HS-27A (cell line): ENCODE results near the gene RIPOR1.

Experiments used
- DNase-seq: peaks from one replicate; pipeline ENCODE4 v3.0.0-alpha.2; 2012; ENCODE audit warnings: low read depth, missing footprints

RIPOR1 gene

DNA sequence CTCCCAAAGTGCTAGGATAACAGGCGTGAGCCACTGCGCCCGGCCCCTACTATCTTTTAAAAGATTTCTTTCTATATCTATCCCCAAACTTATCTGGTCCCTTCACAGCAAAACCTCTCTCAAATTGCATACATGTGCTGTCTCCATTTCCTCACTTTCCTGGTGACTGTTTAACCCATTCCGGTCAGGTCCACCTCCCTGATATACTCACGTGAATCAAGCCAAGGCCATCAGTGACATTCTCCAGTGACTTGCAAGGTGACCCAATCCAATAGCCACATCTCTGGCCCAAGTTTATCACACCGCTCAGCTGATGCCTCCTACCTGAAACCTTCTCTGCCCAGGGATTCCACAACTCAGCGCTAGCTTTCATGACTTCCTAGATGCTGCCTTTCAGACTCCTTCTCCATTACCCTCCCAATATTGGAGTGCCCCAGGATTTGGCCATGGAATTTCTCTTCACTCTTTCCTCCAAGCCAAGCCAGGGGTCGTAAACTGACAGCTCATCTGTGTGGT, 32.3 kb downstream of the RIPOR1 start:
- DNase-seq: no peak

DNA sequence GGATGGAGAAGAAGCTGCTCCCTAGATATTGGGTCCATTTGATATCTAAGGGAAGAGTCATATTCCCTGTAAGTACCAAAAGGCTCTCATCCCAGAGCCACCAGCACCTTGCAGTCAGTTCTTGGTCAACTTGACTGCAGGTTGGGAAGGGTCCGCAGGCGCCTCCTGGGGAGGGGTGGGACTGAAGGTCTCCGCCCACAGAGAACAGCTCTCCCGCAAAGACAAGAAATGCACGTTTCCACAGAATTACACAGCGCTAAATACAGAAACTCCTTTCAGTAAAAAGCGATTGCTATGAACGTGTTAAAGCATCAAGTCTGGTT, 32.8 kb downstream of the RIPOR1 start:
- no peak for DNase-seq

DNA sequence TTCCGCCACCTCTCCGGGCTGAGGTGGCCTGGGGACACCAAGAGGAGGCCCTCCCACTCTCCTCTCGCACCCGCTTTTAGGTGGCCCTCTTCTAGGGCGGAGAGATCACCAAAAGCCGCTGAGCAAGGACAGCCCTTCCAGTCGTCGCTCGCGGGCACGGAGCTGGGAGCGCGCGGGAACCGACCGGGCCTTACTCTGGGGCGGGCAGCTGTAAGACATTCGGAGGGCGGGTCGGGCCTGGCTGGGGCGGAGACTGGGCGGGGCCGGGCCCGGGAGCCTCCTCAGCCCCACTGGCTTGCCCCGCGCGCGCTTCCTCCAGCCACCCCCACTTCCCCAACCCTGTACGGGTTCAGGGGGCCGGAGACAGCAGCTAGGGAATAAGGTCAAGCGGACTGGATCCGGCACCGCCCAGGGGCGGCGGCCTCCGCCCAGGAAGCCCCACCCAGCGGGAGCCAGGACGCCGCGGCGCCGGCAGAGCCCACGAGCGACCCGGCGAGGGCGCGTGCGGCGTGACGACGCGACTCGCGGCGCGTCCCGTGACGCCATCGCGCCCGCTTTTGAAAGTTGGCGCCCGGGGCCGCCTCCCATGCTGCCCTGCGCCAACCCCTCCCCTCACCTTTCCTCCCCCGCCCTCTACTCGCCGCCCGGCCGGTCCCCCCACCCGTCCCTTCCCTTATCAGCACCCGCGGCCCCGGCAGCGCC, 33.3 kb downstream of the RIPOR1 start:
- DNase-seq: peak; percentile 93

DNA sequence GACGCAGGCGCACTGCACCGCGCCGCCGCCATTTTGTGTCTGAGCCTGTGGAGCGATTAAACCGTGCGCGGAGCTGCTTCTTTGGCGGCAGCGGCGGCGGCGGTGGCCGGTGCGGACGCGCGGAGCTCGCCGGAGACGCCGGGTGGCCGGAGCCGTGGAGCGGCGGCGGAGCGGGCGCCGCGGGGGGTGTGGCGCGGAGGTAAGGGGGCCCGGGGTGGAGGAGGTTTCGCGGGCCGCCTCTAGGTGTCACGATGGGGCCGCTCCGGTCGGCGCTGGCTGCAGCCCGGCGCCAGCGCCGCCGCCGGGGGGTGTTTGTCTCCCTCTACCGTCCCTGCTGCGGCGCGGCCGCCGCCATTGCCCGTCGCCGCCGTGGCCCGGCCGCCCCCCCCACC, 33.9 kb downstream of the RIPOR1 start, which contains the start of gene CTCF:
TSS of gene CTCF (plus strand) at position 1 of the 392 bp plus-strand sequence. CDS start 48,307 bp downstream, outside the sequence.
- DNase-seq: no peak

DNA sequence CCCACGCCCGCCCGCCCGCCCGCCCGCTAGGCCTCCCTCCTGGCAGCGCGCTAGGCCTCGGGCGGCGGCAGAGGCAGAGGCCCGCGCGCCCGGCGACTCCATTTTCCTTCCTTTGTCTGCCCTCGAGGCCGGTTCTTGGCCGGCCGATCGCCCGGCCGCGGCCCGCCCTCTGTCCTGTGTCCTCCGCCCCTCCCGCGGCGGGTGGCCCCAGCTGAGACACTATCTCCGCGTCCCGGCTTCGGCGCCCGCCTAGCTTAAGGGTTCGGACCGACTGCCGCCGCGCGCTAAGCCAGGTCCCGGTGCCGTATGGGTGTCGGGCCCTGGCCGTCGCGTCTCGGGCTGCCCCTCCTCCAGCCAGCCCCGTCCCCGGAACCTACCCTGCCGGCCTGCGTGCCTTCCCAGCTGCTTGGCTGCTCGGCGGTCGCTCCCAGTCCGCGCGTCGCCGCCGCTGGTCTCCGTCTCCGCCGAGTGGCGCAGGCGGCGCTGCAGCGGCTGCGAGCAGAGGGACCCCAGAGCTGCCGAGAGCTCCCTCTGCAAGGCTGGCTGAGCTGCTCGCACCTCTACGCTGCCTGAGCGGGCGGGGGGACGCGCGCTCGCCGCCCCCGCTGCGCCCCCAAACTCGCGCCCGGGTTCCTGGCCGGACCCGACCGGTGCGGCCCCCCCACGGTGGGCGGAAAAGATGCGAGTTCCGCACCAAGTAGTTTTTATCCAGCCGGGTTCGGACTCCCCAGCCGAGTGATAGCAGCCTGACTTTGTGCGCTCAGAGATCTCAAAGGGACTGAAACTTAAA, 34.5 kb downstream of the RIPOR1 start:
- no peak for DNase-seq

DNA sequence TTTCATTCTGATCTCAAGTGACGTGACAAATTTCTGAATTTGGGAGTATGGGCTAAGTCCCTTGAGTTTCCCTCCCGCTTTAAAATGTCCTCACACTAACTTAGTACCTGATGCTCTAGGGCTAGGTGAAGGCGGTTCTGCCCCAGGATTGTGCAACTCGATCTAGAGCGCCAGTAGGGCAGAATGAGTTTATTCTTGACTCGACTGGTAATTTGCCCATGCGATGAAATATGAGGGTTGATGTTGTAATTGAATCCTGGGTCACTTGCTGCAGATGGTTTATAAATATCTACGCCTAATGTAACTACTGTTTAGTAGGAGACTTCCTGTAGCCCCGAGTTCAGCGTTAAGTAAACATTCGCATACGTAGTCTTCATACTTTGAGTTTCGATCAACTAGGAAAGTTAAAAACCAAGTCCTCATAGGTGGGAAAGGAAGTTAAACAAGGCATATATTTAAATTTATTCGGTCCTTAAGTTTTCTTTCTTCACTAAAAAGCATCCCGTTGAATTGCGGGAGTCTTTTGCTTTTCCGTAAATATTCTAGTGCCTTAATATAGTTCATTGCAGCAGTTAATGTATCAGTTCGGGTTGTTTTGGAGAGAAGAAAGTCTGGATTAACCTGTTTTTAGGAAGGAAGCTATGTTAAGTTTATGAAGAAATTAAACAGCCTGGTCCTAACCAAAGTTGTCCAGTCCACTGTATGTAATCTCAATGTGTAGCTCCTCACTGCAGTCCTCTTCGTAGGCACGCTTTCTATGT, 35.3 kb downstream of the RIPOR1 start:
- peak; percentile 38 for DNase-seq

DNA sequence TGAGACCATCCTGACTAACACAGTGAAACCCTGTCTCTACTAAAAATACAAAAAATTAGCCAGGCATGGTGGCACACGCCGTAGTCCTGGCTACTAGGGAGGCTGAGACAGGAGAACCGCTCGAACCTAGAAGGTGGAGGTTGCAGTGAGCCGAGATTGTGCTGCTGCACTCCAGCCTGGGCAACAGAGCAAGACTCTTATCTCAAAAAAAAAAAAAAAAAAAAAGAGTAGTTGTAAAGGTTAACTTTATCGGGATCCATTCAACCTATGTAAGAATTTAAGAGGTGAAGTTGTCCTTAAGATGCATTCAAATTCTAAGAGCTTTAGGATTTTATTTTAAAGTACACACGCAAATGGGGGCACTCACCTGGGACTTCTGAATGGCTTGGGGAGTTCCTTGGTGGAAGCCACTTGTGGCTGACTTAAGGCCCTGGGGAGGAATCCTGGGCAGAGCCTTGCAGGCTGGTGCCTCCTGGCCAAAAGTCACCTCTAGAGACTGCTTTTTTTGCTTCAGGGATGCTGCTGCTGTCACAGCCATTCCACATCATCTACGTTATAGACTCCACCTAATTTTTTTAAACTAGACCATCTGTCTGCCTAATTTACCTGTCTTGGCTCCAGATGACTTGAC, 37.0 kb downstream of the RIPOR1 start:
- DNase-seq: no peak

DNA sequence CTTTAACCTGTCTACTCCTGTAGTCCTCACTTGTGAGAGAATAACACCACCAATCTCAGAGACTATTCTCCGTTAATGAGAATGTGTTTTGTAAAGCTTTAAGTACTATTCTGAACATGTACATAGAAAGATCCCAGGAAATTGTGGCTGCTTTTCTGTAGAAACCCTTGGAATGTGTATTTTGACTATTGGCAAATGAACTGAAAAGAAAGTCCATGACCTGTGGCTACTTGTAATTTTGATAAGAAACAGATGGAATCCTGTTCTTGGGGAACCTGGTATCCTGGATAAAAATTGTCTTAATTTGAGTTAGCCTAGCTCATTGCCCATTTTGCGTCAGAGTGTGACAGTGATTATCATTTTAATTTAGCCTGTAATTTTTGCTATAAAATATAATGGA, 42.8 kb downstream of the RIPOR1 start:
- no peak for DNase-seq

DNA sequence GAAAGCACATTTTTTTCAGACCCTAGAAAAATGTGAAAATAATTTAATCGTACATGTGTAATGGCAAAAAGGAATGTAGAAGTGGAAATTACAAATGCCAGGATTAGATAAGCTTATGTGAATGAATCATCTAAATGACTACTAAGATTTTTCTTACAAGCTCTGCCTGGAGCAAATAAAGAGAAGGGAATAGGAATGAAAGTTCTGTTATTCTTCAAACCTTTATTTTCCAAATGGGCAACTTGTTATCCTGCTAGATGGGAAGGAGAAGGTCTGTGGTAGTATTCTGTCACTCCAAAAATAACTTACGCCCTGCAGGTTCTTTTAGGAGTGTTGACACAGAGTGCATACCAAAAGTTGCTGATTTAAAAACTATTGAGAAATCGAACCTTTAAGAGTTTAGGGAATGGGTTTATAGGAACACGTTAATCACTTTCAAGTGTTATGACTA, 43.4 kb downstream of the RIPOR1 start:
- DNase-seq: peak; percentile 45

DNA sequence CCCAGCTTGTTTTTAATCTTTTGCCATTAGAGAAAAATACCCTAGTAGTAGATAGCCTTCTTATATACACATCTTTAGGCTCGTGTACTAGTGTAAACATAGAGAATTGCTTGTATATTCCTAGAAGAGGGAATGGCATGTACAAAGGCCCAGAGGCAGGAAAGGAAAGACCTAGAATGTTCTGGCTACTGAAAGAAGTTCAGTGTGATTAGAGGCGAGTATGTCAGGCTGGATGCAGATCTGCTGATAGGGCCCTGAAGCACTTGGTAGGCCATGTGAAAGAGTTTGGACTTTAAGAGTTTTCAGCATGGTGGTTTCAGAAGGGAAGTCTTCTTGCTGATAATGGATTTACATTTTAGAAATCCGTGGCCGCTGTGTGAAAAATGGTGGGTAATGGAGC, 51.1 kb downstream of the RIPOR1 start:
- no peak for DNase-seq

DNA sequence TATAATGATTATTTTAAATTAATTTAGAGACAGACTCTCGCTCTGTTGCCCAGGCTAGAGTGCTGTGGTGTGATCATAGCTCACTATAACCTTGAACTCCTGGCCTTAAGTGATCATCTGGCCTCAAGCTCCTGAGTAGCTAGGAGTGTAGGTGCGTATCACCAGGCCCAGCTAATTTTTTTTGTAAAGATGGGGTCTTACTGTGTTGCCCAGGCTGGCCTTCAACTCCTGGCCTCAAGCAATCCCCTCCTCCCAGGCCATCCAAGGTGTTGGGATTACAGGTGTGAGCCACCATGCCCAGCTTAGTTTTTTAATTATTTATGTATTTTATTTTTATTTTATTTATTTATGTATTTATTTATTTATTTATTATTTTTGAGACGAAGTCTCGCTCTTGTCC, 51.6 kb downstream of the RIPOR1 start:
- DNase-seq: no peak

DNA sequence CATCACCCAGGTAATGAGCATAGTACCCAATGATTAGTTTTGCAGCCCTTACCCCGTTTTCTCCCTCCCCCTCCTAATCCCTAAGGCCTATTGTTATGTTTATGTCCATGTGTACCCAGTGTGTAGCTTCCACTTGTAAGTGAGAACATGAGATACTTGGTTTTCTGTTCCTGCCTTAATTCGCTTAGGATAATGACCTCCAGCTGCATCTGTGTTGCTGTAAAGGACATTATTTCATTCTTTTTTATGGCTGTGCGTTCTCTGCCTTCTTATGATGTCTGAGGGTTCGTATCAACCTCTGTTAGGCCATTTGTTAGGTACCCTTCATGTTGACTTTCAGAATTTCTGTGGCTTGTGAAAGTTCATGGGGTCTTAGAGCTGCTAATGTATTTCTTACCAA, 64.7 kb downstream of the RIPOR1 start:
- DNase-seq: no peak

DNA sequence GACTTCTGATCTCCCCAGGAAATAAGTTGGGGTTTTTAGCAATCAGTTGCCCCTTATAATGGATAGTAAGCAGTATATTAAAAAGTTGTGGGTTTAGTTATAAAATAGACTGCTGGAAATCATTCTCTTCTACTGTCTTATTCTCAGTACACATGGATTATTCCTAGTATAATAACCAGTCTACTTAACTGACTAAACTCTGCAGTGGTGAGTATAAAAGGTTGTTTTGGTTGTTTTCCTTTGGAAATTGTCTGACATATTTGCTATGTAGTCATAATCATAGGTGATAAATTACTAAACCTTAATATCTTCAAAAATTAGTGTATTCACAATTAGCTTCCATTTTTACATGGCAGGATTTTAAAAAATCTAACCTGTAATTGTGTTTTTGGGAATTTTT, 65.1 kb downstream of the RIPOR1 start:
- DNase-seq: no peak

DNA sequence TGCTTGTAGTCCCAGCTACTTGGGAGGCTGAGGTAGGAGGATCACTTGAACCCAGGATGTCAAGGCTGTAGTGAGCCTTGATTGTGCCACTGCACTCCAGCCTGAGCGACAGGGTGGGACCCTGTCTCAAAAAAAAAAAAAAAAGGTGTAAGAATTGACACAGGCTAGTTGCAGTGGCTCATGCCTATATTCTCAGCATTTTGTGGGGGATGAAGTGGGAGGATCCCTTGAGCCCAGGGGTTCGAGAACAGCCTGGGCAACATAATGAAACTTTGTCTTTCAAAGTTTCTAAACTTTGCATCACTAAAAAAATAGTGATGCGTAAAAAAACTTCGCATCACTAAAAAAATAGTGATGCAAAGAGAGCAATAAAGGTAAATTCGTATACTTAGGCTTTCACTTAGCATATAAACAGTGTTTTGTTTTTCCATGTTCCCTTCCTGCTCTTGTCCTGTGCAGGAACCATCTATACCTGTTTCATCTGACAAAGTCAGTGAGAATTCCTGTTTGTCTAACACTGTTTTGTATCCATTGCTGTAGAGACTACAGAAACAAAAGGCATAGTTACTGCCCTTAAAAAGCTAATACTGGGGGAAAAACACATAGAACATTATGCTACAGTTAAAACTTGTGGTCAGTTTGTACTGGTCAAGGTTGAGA, 65.8 kb downstream of the RIPOR1 start:
- DNase-seq: no peak

DNA sequence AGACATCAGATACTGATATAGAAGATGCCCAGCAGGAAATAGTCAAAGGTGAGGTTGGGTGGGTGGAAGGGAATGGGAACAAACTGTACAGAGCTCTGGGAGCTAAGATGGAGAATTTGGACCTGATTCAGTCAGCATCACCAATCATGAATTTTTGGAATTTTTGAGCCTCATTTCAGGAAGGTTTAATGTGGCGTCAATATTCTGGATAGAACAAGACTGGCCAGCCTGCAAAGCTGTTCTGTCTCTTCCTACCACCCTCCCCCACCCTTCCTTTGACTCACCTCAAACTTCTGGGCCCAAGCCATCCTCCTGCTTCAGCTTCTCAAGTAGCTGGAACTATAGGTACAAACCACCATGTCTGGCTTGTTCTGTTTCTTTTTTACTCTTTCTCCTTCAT, 66.3 kb downstream of the RIPOR1 start:
- DNase-seq: no peak
